Loucy (cell line): Measurements from ENCODE around the gene MDH1.

ENCODE experiments used
- H2AFZ ChIP-seq: fragments of 200-600 bp; sonication (generic); 2 replicates; pipeline ENCODE4 v1.6.0; 2016; ENCODE audit warnings: antibody characterized with exemption, mild to moderate bottlenecking, low read length, moderate library complexity
- H3F3A ChIP-seq: fragments of 200-600 bp; 2 replicates; pipeline ENCODE4 v1.6.0; 2016; ENCODE audit warnings: antibody characterized with exemption, low read depth, mild to moderate bottlenecking
- H3K27me3 ChIP-seq: fragments of 200-600 bp; sonication (generic); 2 replicates; pipeline ENCODE4 v1.6.1; 2014; ENCODE audit warnings: low read length, mild to moderate bottlenecking; ENCODE audit not compliant: insufficient read depth, poor library complexity, severe bottlenecking
- H3K36me3 ChIP-seq: fragments of 200-600 bp; sonication (generic); 2 replicates; pipeline ENCODE4 v1.6.1; 2016; ENCODE audit warnings: low read length; ENCODE audit not compliant: insufficient read depth
- H3K4me1 ChIP-seq: fragments of 200-600 bp; sonication (generic); 2 replicates; pipeline ENCODE4 v1.5.1; 2014; ENCODE audit warnings: low read length, mild to moderate bottlenecking; ENCODE audit not compliant: insufficient read depth, poor library complexity, severe bottlenecking
- H3K4me2 ChIP-seq: fragments of 200-600 bp; sonication (generic); 2 replicates; pipeline ENCODE4 v1.6.0; 2014; ENCODE audit warnings: antibody characterized with exemption, low read length, low read depth, mild to moderate bottlenecking; ENCODE audit not compliant: poor library complexity, severe bottlenecking
- H3K4me3 ChIP-seq: fragments of 200-600 bp; sonication (generic); 2 replicates; pipeline ENCODE4 v1.5.1; 2014; ENCODE audit warnings: low read length, mild to moderate bottlenecking, mixed read lengths; ENCODE audit not compliant: poor library complexity, severe bottlenecking
- H3K79me2 ChIP-seq: fragments of 200-600 bp; sonication (generic); 2 replicates; pipeline ENCODE4 v1.6.1; 2014; ENCODE audit warnings: low read length; ENCODE audit not compliant: insufficient read depth
- H3K9ac ChIP-seq: fragments of 200-600 bp; sonication (generic); 2 replicates; pipeline ENCODE4 v1.6.0; 2014; ENCODE audit warnings: mild to moderate bottlenecking, low read depth, low read length, moderate library complexity; ENCODE audit not compliant: poor library complexity, severe bottlenecking
- H3K9me2 ChIP-seq: fragments of 200-600 bp; sonication (generic); replicated peaks from 2 replicates; pipeline ENCODE4 v1.6.1; 2016; ENCODE audit warnings: low read depth, low read length, mixed read lengths
- H3K9me3 ChIP-seq: fragments of 200-600 bp; sonication (generic); 2 replicates; pipeline ENCODE4 v1.6.1; 2014; ENCODE audit warnings: mild to moderate bottlenecking, antibody characterized with exemption, low read length, low read depth; ENCODE audit not compliant: insufficient read depth
- H4K20me1 ChIP-seq: fragments of 200-600 bp; sonication (generic); 2 replicates; pipeline ENCODE4 v1.6.0; 2014; ENCODE audit warnings: antibody characterized with exemption, low read length, mild to moderate bottlenecking; ENCODE audit not compliant: insufficient read depth, poor library complexity, severe bottlenecking
- CTCF ChIP-seq: fragments of 200-600 bp; sonication (generic); conservative IDR thresholded peaks from 2 replicates; pipeline ENCODE4 v1.5.1; 2014; ENCODE audit warnings: mild to moderate bottlenecking, antibody characterized with exemption, low read length
- EZH2phosphoT487 ChIP-seq: fragments of 200-600 bp; IDR thresholded peaks from 2 replicates; pipeline ENCODE4 v1.6.1; 2018; ENCODE audit warnings: antibody characterized with exemption, mild to moderate bottlenecking, moderate library complexity, borderline replicate concordance

Gene MDH1

GRCh38 chr2:63613391-63613901 lies 24.7 kb downstream of the MDH1 start:
- H3F3A ChIP-seq = no peaks in the 10 kb centered on the region
- H3K79me2 ChIP-seq = no peaks in the 10 kb centered on the region
- no peaks in the 10 kb centered on the region for H4K20me1 ChIP-seq
- no peak overlapping the region for H2AFZ ChIP-seq
- no peaks in the 10 kb centered on the region for H3K27me3 ChIP-seq
- H3K4me3 ChIP-seq = no peak overlapping the region
- H3K4me2 ChIP-seq = no peak overlapping the region
- no peaks in the 10 kb centered on the region for H3K36me3 ChIP-seq
- no peaks in the 10 kb centered on the region for H3K9me3 ChIP-seq
- H3K4me1 ChIP-seq = peaks cover 3% of the 10 kb centered on the region
- no peaks in the 10 kb centered on the region for H3K9me2 ChIP-seq
- TF ChIP-seq EZH2phosphoT487 = no peak
- no peak for TF ChIP-seq CTCF
- no peak overlapping the region for H3K9ac ChIP-seq

GRCh38 chr2:63614448-63614968 lies 25.7 kb downstream of the MDH1 start:
- Histone ChIP-seq H3K79me2 (no peaks in the 10 kb centered on the region), H3K4me3 (no peak overlapping the region), H3K36me3 (no peaks in the 10 kb centered on the region), H3K27me3 (no peaks in the 10 kb centered on the region), H4K20me1 (no peaks in the 10 kb centered on the region), H3K4me2 (no peak overlapping the region), H3K4me1 (peaks cover 3% of the 10 kb centered on the region), H3K9me2 (no peaks in the 10 kb centered on the region), H2AFZ (0 out of 2 replicates have a peak overlapping the region, but pooled peaks have one; percentile 27), H3F3A (no peaks in the 10 kb centered on the region), H3K9me3 (no peaks in the 10 kb centered on the region), H3K9ac (no peak overlapping the region)
- no peak for TF ChIP-seq EZH2phosphoT487
- no peak for TF ChIP-seq CTCF

- Histone ChIP-seq H2AFZ (0 out of 2 replicates have a peak overlapping the region, but pooled peaks have one; percentile 27), H3K9me3 (no peaks in the 10 kb centered on the region), H3K9ac (no peak overlapping the region), H3K27me3 (no peaks in the 10 kb centered on the region), H4K20me1 (no peaks in the 10 kb centered on the region), H3F3A (no peaks in the 10 kb centered on the region), H3K79me2 (no peaks in the 10 kb centered on the region), H3K36me3 (no peaks in the 10 kb centered on the region), H3K4me3 (no peak overlapping the region), H3K4me2 (no peak overlapping the region), H3K4me1 (peaks cover 3% of the 10 kb centered on the region), H3K9me2 (no peaks in the 10 kb centered on the region)
- TF ChIP-seq EZH2phosphoT487 = no peak
- no peak for TF ChIP-seq CTCF
These were observed 26.5 kb downstream of the MDH1 start for GRCh38 chr2:63614983-63615945.
